ENCODE measurements around the gene XXYLT1.
"Not testable (repeated sequence)": the region's sequence is repeated elsewhere in the genome, so short reads cannot be mapped to it uniquely, and the experiment has no call there.

The XXYLT1 gene

DNA sequence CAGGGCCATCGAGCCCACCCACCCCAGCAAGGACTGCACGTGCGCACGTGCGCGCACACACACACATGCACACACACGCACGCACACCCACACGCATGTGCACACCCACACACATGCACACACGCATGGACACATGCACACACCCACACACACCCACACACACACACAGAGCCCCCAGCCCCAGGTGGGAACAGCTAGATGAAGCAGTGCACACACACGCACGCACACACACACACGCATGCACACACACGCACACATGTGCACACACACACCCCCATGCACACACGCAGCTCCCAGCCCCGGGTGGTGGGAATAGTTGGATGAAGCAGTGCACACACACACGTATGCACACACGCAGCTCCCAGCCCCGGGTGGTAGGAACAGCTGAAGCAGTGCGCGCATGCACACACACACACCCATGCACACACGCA, 158.6 kb downstream of the XXYLT1 start:
- H3K36me3 Mint-ChIP-seq (ENCODE audit: low read depth): no peaks in the 10 kb centered on the region
- no peak overlapping the region for H3K4me3 Mint-ChIP-seq
- no peak for DNase-seq
- no peaks in the 10 kb centered on the region for H3K9me3 Mint-ChIP-seq
- ATAC-seq: no peak
- no peak overlapping the region for H3K27ac Mint-ChIP-seq
- no peaks in the 10 kb centered on the region for H3K27me3 Mint-ChIP-seq
- H3K4me1 Mint-ChIP-seq: no peaks in the 10 kb centered on the region

DNA sequence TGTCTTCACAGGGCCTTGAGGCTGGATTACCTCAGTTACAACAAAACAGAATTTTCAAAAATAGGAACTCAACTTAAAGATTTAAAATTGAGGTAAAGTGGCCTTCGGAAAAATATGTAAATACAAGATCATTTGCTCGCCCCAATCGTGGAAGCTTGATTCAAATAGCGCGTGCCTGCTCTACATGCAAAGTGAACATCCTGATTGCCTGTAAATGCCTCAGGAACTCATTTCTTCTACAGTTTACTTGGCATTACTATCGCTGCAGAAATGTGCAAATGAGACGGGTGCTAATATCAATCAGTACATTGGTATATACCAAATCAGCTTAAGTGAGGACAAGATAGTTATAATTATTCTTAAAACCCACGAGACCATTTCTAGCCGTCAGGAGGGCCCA, 159.2 kb downstream of the XXYLT1 start:
- no peaks in the 10 kb centered on the region for H3K4me1 Mint-ChIP-seq
- DNase-seq (no peak), ATAC-seq (no peak)
- no peak overlapping the region for H3K27ac Mint-ChIP-seq
- no peaks in the 10 kb centered on the region for H3K9me3 Mint-ChIP-seq
- H3K36me3 Mint-ChIP-seq (ENCODE audit: low read depth): no peaks in the 10 kb centered on the region
- no peaks in the 10 kb centered on the region for H3K27me3 Mint-ChIP-seq
- H3K4me3 Mint-ChIP-seq: no peak overlapping the region

DNA sequence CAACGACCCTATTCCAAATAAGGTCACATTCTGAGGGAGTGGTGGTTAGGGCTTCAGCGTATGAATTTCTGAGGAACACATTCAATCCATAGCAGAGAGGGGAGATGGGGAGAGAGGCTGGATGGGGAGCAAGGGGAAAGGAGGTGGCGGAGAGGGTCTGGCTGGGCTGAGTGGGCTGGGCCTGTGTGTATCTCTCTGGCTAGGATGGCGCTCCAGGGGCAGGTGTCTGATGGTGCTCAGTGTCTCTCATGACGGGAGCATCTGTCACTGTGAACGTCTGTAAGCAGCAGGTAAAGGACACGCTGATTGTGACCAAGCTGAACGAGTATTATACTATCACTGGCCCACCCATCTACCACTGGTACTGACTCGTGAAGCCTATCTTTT, 159.6 kb downstream of the XXYLT1 start:
- Mint-ChIP-seq H3K36me3 (ENCODE audit: low read depth) (no peaks in the 10 kb centered on the region), H3K4me3 (no peak overlapping the region), H3K27ac (no peak overlapping the region), H3K9me3 (no peaks in the 10 kb centered on the region), H3K27me3 (no peaks in the 10 kb centered on the region), H3K4me1 (peaks cover 1% of the 10 kb centered on the region)
- ATAC-seq: no peak
- DNase-seq: no peak

DNA sequence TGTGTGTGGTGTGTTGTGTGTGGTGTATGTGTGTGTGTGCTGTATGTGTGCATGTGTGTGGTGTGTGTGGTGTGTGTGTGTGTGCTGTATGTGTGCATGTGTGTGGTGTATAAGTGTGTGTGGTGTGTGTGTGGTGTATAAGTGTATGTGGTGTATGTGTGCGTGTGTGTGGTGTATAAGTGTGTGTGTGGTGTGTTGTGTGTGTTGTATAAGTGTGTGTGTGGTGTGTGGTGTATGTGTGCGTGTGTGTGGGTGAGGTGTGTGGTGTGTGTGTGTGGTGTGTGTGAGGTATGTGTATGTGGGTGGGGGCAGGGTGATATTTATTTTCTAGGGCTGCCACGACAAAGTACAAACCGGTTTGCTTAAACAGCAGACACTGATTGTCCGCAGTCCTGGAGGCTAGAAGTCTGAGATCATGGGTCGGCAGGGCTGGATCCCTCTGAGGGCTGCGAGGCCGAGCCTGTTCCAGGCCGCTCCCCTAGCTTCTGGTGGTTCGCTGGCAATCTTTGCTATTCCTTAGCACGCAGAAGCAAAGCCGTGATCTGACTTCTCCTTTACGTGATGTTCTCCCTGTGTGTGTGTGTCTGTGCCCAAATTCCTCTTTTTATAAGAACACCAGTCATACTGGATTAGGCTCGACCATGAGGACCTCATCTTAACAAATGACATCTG, 160.2 kb downstream of the XXYLT1 start:
- H3K4me1 Mint-ChIP-seq: peaks cover 4% of the 10 kb centered on the region
- no peaks in the 10 kb centered on the region for H3K9me3 Mint-ChIP-seq
- no peaks in the 10 kb centered on the region for H3K27me3 Mint-ChIP-seq
- no peaks in the 10 kb centered on the region for H3K36me3 Mint-ChIP-seq (ENCODE audit: low read depth)
- no peak overlapping the region for H3K27ac Mint-ChIP-seq
- H3K4me3 Mint-ChIP-seq: no peak overlapping the region
- ATAC-seq (no peak), DNase-seq (no peak)

DNA sequence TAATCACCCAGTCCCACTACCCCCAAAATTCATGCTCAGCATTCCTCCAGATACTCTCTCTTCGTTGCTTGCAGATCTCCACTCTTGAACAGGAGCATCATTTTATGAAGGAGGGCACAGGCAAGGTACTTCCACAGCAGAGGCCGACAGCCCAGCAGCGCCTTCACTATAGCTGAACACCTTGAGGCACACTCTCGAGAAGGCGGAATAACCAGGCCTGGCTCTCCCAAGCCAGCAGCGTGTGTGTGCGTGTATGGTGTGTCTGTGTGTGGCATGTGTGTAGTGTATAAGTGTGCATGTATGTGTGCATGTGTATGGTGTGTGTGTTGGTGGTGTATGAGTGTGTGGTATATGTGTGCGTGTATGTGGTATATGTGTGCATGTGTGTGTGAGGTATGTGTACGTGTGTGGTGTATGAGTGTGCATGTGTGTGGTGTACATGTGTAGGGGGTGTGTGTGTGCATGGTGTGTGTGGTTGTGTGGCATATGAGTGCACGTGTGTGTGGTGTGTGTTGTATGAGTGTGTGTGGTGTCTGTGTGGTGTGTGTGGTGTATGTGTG, 161.8 kb downstream of the XXYLT1 start:
- Mint-ChIP-seq H3K9me3 (no peaks in the 10 kb centered on the region), H3K27ac (no peak overlapping the region), H3K4me1 (peaks cover 4% of the 10 kb centered on the region), H3K4me3 (no peak overlapping the region), H3K27me3 (no peaks in the 10 kb centered on the region), H3K36me3 (ENCODE audit: low read depth) (no peaks in the 10 kb centered on the region)
- DNase-seq (no peak), ATAC-seq (no peak)

DNA sequence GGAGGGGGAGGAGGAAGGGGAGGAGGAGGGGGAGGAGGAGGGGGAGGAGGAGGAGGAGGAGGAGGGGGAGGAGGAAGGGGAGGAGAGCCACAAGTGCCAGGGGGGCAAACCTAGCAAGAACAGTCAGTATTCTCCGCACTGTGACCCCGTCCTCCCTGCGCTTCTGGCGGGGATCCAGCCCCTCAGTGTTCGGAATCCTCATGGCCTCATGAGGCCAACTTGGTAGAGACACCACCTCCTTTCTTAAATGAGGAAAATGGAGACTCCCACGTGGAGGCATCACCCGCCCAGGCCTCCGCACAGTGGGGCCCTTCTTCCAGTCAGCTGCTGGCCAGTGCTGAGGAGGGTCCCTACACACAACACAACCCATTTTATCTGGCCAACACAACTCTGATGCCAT, 163.4 kb downstream of the XXYLT1 start:
- no peak for DNase-seq
- ATAC-seq: no peak
- Mint-ChIP-seq H3K27ac (no peak overlapping the region), H3K9me3 (no peaks in the 10 kb centered on the region), H3K36me3 (ENCODE audit: low read depth) (no peaks in the 10 kb centered on the region), H3K27me3 (no peaks in the 10 kb centered on the region), H3K4me1 (peaks cover 5% of the 10 kb centered on the region), H3K4me3 (no peak overlapping the region)

DNA sequence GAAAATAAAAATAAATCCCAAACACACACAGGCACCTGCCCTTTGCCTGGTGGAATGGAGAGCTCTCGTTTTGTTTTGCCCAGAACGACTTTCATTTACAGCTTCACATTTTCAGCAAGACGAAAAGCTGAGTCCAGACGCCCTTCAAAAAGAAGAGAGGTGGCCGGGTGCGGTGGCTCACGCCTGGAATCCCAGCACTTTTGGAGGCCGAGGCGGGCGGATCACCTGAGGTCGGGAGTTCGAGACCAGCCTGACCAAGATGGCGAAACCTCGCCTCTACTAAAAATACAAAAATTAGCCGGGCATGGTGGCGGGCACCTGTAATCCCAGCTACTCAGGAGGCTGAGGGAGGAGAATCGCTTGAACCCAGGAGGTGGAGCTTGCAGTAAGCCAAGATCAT, 163.9 kb downstream of the XXYLT1 start:
- H3K4me1 Mint-ChIP-seq; ATAC-seq; H3K4me3 Mint-ChIP-seq; H3K27me3 Mint-ChIP-seq; H3K9me3 Mint-ChIP-seq; H3K36me3 Mint-ChIP-seq (ENCODE audit: low read depth); DNase-seq; H3K27ac Mint-ChIP-seq: not testable (repeated sequence)

DNA sequence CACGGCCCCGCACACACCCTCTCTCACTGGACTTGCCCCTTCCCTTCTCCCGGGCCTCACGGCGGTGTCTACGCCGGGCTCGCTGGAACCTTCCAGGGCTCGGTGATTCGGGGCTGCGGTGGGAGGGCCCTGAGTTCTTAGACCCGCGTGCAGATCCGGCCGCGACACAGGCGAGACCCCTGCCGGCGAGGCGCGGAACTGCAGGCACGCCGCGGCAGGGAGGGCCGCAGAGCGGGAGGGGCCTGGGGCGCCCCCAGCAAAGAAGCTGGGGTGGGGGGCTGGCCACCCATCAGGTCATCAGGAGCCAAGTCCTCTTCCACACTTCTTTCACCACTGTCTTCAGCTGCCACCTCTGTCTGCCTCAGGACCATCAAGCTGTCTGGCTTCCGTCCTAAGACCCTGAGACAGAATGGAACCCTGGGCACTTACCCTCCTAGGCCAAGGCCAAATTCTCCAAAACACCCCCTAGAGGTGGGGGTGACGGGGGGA, 164.5 kb downstream of the XXYLT1 start:
- peak; percentile 77 for DNase-seq
- H3K27ac Mint-ChIP-seq: peak overlapping the region; percentile 62
- no peaks in the 10 kb centered on the region for H3K36me3 Mint-ChIP-seq (ENCODE audit: low read depth)
- peak; percentile 68 for ATAC-seq
- peak overlapping the region; percentile 59 for H3K4me3 Mint-ChIP-seq
- H3K27me3 Mint-ChIP-seq: no peaks in the 10 kb centered on the region
- peaks cover 9% of the 10 kb centered on the region for H3K4me1 Mint-ChIP-seq
- no peaks in the 10 kb centered on the region for H3K9me3 Mint-ChIP-seq

DNA sequence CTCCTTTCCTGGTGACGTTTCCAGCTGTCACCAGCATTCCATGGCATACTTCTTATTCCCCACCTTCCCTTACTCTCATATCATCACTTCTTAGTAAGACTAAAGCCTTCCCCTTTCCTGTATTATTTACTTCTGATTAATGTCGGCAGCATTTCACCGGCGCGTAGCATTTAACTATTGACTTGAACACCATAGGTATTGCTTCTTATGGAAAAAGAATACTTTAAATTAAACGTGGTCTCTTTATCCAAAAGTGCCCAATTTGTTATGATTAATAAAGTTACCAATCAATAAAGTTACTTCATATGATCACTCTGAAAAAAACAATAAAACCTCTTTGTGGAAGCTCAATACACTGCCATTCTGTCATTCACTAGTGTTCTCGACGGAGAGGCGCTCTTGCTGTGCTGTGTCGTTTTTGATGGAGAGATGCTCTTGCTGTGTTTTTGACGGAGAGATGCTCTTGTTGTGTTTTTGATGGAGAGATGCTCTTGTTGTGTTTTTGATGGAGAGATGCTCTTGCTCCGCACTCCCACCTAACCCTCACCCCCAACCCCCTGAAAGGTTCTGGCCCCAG, 165.0 kb downstream of the XXYLT1 start:
- H3K27ac Mint-ChIP-seq: peak overlapping the region; percentile 62
- no peaks in the 10 kb centered on the region for H3K27me3 Mint-ChIP-seq
- DNase-seq (no peak), ATAC-seq (no peak)
- H3K4me3 Mint-ChIP-seq: peak overlapping the region; percentile 59
- no peaks in the 10 kb centered on the region for H3K9me3 Mint-ChIP-seq
- H3K4me1 Mint-ChIP-seq: peaks cover 15% of the 10 kb centered on the region
- H3K36me3 Mint-ChIP-seq (ENCODE audit: low read depth): no peaks in the 10 kb centered on the region

DNA sequence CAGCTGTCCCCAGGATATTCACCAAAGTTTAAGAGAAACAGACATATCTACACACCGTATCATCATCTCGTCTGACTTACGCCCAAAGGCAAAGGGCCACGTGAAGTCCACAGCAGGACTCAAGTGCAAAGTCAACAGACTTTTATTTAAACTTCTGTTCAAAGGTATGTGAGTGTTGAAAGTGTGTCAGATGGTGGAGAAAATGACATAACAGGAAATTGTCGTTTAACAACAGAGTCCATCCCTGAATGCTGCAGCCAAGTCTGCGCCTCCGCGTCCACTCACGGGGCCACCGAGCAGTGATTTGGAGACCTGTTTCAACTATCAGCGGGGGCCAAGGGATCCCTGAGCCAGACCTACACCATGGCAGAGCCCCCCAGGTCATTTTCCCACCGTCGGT, 165.6 kb downstream of the XXYLT1 start:
- no peaks in the 10 kb centered on the region for H3K27me3 Mint-ChIP-seq
- H3K27ac Mint-ChIP-seq: no peak overlapping the region
- no peak overlapping the region for H3K4me3 Mint-ChIP-seq
- DNase-seq: no peak
- peaks cover 20% of the 10 kb centered on the region for H3K4me1 Mint-ChIP-seq
- H3K36me3 Mint-ChIP-seq (ENCODE audit: low read depth): no peaks in the 10 kb centered on the region
- no peaks in the 10 kb centered on the region for H3K9me3 Mint-ChIP-seq
- no peak for ATAC-seq

DNA sequence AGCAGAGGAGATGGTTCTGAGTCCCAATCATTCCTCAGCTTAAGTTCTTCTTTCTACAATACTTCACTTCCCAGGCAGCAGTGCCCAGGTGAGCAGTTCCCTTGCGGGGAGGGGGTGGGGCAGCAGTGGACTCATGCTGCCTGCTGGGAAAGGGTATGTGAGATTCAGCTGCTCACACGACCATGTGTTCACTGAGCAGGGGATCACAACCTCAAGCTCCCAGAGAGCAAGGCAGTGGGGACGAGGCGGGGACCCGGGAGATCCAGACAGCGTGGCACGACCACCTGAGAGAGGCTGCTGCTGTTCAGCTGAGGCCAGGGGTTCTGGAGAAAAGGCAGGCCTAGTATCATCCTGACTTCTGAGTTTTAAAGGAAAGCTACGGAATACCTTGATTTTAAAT, 166.6 kb downstream of the XXYLT1 start:
- no peak for ATAC-seq
- H3K4me3 Mint-ChIP-seq: no peak overlapping the region
- H3K36me3 Mint-ChIP-seq (ENCODE audit: low read depth): no peaks in the 10 kb centered on the region
- peaks cover 20% of the 10 kb centered on the region for H3K4me1 Mint-ChIP-seq
- no peak overlapping the region for H3K27ac Mint-ChIP-seq
- DNase-seq: no peak
- no peaks in the 10 kb centered on the region for H3K27me3 Mint-ChIP-seq
- H3K9me3 Mint-ChIP-seq: no peaks in the 10 kb centered on the region

DNA sequence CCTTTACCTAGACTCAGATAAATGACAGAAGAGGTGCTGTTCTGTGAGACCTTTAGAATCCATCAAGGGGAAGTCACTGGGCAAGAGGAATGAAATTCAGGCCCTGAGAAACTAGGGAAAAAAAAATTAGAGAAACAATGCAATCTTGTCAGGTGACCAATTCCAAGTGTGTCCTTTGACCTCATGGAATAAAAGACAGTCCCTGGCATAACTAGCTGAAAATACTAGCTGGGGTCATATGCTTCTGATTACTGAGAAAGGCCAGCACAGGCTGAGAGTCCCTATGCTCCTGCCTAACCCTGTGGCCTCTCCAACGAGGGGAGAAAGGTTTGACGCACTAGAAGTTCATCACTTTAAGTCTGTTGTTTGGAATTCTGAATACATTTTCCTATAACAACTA, 167.3 kb downstream of the XXYLT1 start:
- H3K4me3 Mint-ChIP-seq: no peak overlapping the region
- no peaks in the 10 kb centered on the region for H3K27me3 Mint-ChIP-seq
- no peak overlapping the region for H3K27ac Mint-ChIP-seq
- DNase-seq: no peak
- no peak for ATAC-seq
- H3K4me1 Mint-ChIP-seq: peaks cover 20% of the 10 kb centered on the region
- no peaks in the 10 kb centered on the region for H3K36me3 Mint-ChIP-seq (ENCODE audit: low read depth)
- H3K9me3 Mint-ChIP-seq: no peaks in the 10 kb centered on the region

DNA sequence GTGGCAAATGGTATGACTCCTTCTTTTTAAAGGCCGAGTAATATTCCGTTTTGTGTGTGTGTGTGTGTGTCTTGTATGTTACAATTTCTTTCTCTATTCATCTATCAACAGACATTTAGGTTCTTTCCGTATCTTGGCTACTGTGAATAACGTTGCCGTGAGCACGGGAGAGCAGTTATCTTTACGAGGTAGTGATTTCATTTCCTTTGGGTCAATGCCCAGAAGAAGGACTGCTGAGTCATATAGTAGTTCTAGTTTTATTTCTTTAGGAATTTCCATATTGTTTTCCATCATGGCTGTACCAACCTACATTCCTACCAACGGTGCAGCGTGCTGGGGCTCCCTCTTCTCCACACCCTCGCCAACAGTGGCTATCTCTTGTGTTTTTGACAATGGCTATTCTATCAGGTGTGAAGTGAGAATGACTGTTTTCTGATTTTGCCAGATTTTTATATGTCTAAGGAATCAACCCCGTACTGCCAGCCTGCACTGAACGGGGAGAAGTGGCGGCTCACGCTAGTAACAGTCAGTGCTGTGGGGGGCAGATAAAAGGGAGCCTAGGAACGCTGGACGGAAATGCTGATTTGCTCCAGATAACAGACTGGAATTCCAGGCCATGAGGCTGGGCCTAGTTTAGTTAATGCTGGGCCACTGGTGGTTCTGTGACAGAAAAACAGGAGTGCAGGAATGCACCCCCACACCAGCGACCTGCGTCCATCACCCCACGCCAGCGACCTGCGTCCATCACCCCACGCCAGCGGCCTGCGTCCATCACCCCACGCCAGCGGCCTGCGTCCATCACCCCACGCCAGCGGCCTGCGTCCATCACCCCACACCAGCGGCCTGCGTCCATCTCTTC, 168.1 kb downstream of the XXYLT1 start:
- H3K4me1 Mint-ChIP-seq: peaks cover 23% of the 10 kb centered on the region
- no peaks in the 10 kb centered on the region for H3K27me3 Mint-ChIP-seq
- H3K36me3 Mint-ChIP-seq (ENCODE audit: low read depth): no peaks in the 10 kb centered on the region
- peak overlapping the region; percentile 1 for H3K27ac Mint-ChIP-seq
- H3K9me3 Mint-ChIP-seq: no peaks in the 10 kb centered on the region
- no peak overlapping the region for H3K4me3 Mint-ChIP-seq
- DNase-seq (no peak), ATAC-seq (no peak)

DNA sequence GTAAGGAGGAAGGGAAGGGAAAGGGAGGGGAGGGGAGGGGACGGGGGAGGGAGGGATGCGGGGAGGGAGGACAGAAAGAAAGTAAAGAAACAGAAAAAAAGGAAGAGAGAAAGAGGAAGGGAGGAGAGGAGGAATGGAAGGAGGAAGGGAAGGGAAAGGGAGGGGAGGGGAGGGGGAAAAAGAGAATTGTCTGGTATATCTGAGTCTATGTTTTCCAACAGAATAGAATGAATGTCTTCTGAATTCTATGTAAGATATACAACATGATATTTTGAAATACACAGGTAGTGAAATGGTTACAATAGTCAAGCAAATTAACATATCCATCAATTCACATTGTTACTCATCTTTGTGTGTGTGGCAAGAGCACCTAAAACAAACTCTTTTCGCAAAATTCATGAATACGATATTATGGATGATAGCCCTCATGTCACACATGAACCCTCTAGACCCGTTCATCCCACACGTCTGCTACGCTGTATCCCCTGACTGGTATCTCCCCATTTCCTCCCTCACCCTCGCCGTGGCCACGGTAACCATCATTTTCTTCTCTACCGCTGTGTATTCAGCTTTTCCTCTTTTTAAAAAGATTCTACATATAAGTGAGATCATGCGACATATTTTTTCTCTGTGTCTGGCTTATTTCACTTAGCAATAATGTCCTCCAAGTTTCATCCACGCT, 168.9 kb downstream of the XXYLT1 start:
- Mint-ChIP-seq H3K27me3 (no peaks in the 10 kb centered on the region), H3K27ac (peak overlapping the region; percentile 1)

More for the DNA sequence above, 168.9 kb downstream of the XXYLT1 start:
- H3K4me1 Mint-ChIP-seq: peaks cover 26% of the 10 kb centered on the region
- H3K9me3 Mint-ChIP-seq: no peaks in the 10 kb centered on the region
- no peaks in the 10 kb centered on the region for H3K36me3 Mint-ChIP-seq (ENCODE audit: low read depth)
- ATAC-seq (no peak), DNase-seq (no peak)
- H3K4me3 Mint-ChIP-seq: no peak overlapping the region

Measured in activated naive CD8-positive, alpha-beta T cell treated with anti-CD3 and anti-CD28 coated beads, Interleukin-2, amount 50 U/mL, for 24 hours (primary cell).